22Rv1 (cell line): ENCODE measurements around the gene SEPTIN1.

Experiments used
- CTCF ChIP-seq: fragments of 450-650 bp; IDR thresholded peaks from 2 replicates; pipeline ENCODE4 v1.5.1; 2017; ENCODE audit warnings: mild to moderate bottlenecking
- ZFX ChIP-seq: fragments of 450-650 bp; IDR thresholded peaks from 2 replicates; pipeline ENCODE4 v1.6.1; 2017; ENCODE audit warnings: antibody characterized with exemption, borderline replicate concordance

- no peak for TF ChIP-seq CTCF
- no peak for TF ChIP-seq ZFX
Observed at GRCh38 chr16:30359871-30360170, 22.5 kb downstream of the SEPTIN1 start.
